CD4-positive, alpha-beta T cell treated with Interleukin-4 for 4 hours (primary cell): ENCODE data around the gene GRK2.

Experiments used
- DNase-seq: peaks from one replicate; pipeline ENCODE4 v3.0.0-alpha.2; 2020

Gene GRK2

GRCh38 chr11:67301313-67301921, 35.1 kb downstream of the GRK2 start:
- no peak for DNase-seq

- no peak for DNase-seq
These were observed 35.8 kb downstream of the GRK2 start for GRCh38 chr11:67301951-67302516.

GRCh38 chr11:67302571-67303131, 36.4 kb downstream of the GRK2 start:
- DNase-seq = no peak

GRCh38 chr11:67303132-67303834, 37.0 kb downstream of the GRK2 start, which contains the start of gene SSH3:
SSH3 (plus strand) TSS chr11:67303530; CDS start chr11:67303626, 96 bp downstream.
- DNase-seq = peak; percentile 33

- no peak for DNase-seq
These were observed 37.6 kb downstream of the GRK2 start for GRCh38 chr11:67303835-67304411.

- DNase-seq = no peak
These were observed 38.3 kb downstream of the GRK2 start for GRCh38 chr11:67304511-67305113.

GRCh38 chr11:67306769-67307544, 40.7 kb downstream of the GRK2 start:
- no peak for DNase-seq

- no peak for DNase-seq
These were observed 41.3 kb downstream of the GRK2 start for GRCh38 chr11:67307545-67308001.

GRCh38 chr11:67308031-67308866, 42.0 kb downstream of the GRK2 start:
- no peak for DNase-seq

- DNase-seq = no peak
These were observed 42.9 kb downstream of the GRK2 start for GRCh38 chr11:67309166-67309565.

- no peak for DNase-seq
These were observed 43.4 kb downstream of the GRK2 start for GRCh38 chr11:67309661-67310061.

- no peak for DNase-seq
These were observed 44.2 kb downstream of the GRK2 start for GRCh38 chr11:67310246-67311050.

- DNase-seq = no peak
These were observed 44.8 kb downstream of the GRK2 start for GRCh38 chr11:67311051-67311555.

GRCh38 chr11:67311556-67312082, 45.3 kb downstream of the GRK2 start:
- DNase-seq = no peak

GRCh38 chr11:67312187-67313021, 46.1 kb downstream of the GRK2 start:
- peak; percentile 61 for DNase-seq

GRCh38 chr11:67313125-67313890, 47.0 kb downstream of the GRK2 start:
- no peak for DNase-seq

GRCh38 chr11:67314218-67314617, 47.9 kb downstream of the GRK2 start:
- no peak for DNase-seq

GRCh38 chr11:67315325-67315909, 49.1 kb downstream of the GRK2 start:
- no peak for DNase-seq
